Tibial nerve (tissue), 3 donors: Measurements from ENCODE around the gene NFATC1.

Experiments
- CTCF ChIP-seq, 5 experiments: fragments of 200-600 bp in 3 of 5; fragments of 450-650 bp in 2 of 5; sonication (generic) in 3 of 5; IDR thresholded peaks; one replicate each; pipeline ENCODE4 v1.5.1; 2016 to 2019; ENCODE audit warnings: antibody characterized with exemption in 5 of 5, mild to moderate bottlenecking in 3 of 5, moderate library complexity in 2 of 5
- POLR2A ChIP-seq, 2 donors: fragments of 450-650 bp; IDR thresholded peaks; one replicate each; pipeline ENCODE4 v1.6.1; 2017; ENCODE audit warnings: antibody characterized with exemption in 2 of 2, mild to moderate bottlenecking in 2 of 2, moderate library complexity in 2 of 2

GRCh38 chr18:79547413-79548076, 151.8 kb downstream of the NFATC1 start:
- TF ChIP-seq CTCF (IDR thresholded peaks at IDR 0.05) (no peak), POLR2A (IDR thresholded peaks at IDR 0.05) (no peak)
